Measurements from ENCODE around the gene SRL.

DNA sequence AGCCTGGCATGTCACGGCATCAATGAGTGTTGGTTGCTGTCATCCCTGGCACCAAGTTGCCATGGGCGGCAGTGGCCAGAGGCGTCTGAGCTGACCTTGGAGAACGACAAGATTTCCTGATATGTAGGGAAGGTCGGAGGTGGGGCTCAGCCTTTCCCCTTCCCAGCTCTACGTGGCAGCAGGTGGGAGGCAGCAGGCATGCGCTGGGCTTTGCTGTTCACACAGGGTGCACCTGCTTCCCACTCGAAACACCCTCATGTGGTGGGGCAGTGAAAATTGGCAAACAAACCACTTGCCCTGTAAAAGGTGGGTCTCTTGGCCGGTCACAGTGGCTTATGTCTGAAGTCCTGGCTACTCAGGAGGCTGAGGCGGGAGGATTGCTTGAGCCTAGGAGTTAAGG, 43.3 kb upstream of the SRL start:
- TF ChIP-seq POLR2A (IDR thresholded peaks at IDR 0.05): no peak
- TF ChIP-seq, protein P1, sequence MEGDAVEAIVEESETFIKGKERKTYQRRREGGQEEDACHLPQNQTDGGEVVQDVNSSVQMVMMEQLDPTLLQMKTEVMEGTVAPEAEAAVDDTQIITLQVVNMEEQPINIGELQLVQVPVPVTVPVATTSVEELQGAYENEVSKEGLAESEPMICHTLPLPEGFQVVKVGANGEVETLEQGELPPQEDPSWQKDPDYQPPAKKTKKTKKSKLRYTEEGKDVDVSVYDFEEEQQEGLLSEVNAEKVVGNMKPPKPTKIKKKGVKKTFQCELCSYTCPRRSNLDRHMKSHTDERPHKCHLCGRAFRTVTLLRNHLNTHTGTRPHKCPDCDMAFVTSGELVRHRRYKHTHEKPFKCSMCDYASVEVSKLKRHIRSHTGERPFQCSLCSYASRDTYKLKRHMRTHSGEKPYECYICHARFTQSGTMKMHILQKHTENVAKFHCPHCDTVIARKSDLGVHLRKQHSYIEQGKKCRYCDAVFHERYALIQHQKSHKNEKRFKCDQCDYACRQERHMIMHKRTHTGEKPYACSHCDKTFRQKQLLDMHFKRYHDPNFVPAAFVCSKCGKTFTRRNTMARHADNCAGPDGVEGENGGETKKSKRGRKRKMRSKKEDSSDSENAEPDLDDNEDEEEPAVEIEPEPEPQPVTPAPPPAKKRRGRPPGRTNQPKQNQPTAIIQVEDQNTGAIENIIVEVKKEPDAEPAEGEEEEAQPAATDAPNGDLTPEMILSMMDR (IDR thresholded peaks at IDR 0.05): no peak

All from heart left ventricle (tissue), 13 donors.